Stomach smooth muscle (tissue), 2 donors: ENCODE results near the gene IRF2BP2.

Source experiments
- H3K27ac ChIP-seq: one replicate; pipeline ENCODE4 v1.7.0; 2013; ENCODE audit warnings: mild to moderate bottlenecking, low read length, inconsistent platforms
- H3K27me3 ChIP-seq, 2 donors: one replicate each; pipeline ENCODE4 v1.7.0; 2013; ENCODE audit warnings: low read length in 2 of 2; ENCODE audit not compliant: insufficient read depth in 2 of 2, control insufficient read depth in 1 of 2
- H3K36me3 ChIP-seq, 2 donors: one replicate each; pipeline ENCODE4 v1.7.0; 2013; ENCODE audit warnings: low read length in 2 of 2; ENCODE audit not compliant: control insufficient read depth in 2 of 2, insufficient read depth in 2 of 2
- H3K4me1 ChIP-seq: one replicate; pipeline ENCODE4 v1.7.0; 2013; ENCODE audit warnings: low read length; ENCODE audit not compliant: control insufficient read depth, insufficient read depth
- H3K4me3 ChIP-seq, 2 donors: one replicate each; pipeline ENCODE4 v1.7.0; 2013; ENCODE audit warnings: low read length in 2 of 2
- H3K9ac ChIP-seq, 2 donors: one replicate each; pipeline ENCODE4 v1.7.0; 2013; ENCODE audit warnings: low read length in 2 of 2, mild to moderate bottlenecking in 1 of 2
- H3K9me3 ChIP-seq, 2 donors: one replicate each; pipeline ENCODE4 v1.7.0; 2013; ENCODE audit warnings: low read length in 2 of 2; ENCODE audit not compliant: control insufficient read depth in 2 of 2
- donor health status: healthy.
- donor health status: Pancreatic carcinoma.

Gene IRF2BP2

DNA sequence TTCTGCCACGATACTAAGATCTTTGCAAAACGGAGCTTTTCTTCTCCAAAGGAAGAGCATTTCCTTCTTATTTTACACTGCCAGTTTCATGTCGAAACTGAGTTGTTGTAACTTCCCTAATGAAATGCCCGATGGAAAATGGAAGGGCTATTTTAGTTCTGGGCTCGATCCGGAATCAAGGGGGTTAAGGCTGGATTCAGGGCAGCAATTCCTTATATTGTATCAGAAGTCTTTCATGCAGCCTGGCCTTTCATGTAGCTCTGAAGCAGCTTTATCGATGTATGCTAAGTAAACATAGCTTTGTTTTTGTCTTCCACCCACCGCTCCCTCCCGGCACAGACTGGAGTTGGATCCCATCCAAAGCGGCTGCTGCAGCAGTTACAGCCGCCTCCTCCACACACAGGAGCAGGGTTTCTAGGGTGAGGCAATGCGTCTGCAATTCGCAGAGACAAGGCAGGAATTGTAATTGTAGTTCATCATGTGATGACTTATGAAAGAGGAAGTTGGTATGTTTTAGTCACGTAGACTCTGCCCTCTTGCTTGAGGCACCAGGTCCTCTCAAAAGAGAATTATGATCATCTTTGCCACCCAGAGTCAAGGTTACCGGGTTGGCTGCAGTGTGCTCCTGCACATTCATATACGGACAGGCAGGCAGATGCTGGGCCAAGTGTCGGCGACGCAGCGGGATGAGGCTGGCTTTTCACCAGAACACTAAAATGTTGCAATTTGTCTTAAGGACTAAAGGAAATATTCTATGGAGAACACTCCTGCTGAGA lies 2.6 kb upstream of the IRF2BP2 start:
- peak overlapping the region; percentile 52 to 84 for H3K4me3 ChIP-seq

DNA sequence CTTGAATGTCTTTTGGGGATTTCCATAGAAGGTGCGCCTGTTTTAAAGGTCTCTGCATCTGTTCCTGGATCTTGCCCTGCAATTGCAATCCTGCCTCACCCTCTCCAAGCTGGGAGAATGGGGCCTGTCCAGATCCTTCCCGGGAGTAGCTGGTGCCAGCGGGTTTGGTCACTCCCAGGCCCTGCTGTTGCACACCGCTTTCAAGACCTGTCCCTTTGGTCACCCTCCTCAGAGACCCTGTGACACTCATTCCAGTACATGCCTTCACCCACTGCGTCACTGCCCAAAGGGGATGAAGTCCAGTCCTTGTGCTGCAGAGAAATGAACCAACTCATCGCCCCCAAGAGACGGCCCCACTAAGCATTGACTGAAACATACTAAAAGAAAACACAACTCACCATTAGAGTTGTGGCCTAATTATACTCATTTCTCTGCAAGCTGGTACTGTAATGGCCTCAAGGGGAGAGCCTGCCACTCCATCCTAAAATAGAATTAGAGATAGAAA lies 1.9 kb upstream of the IRF2BP2 start:
- H3K9me3 ChIP-seq = no peaks in the 10 kb centered on the region
- H3K9ac ChIP-seq = peak overlapping the region; percentile 95 to 99
- H3K4me1 ChIP-seq = peaks cover 31% of the 10 kb centered on the region
- peak overlapping the region; percentile 99 for H3K27ac ChIP-seq
- H3K36me3 ChIP-seq = peaks cover 8 to 11% of the 10 kb centered on the region in 2 donors
- peak overlapping the region; percentile 52 to 84 for H3K4me3 ChIP-seq
- no peaks in the 10 kb centered on the region for H3K27me3 ChIP-seq

More for the DNA sequence above, 2.6 kb upstream of the IRF2BP2 start:
- Histone ChIP-seq H3K27me3 (no peaks in the 10 kb centered on the region), H3K9ac (peak overlapping the region; percentile 95 to 99), H3K36me3 (peaks cover 1 to 5% of the 10 kb centered on the region in 2 donors), H3K4me1 (peaks cover 31% of the 10 kb centered on the region), H3K27ac (peak overlapping the region; percentile 99), H3K9me3 (no peaks in the 10 kb centered on the region)

DNA sequence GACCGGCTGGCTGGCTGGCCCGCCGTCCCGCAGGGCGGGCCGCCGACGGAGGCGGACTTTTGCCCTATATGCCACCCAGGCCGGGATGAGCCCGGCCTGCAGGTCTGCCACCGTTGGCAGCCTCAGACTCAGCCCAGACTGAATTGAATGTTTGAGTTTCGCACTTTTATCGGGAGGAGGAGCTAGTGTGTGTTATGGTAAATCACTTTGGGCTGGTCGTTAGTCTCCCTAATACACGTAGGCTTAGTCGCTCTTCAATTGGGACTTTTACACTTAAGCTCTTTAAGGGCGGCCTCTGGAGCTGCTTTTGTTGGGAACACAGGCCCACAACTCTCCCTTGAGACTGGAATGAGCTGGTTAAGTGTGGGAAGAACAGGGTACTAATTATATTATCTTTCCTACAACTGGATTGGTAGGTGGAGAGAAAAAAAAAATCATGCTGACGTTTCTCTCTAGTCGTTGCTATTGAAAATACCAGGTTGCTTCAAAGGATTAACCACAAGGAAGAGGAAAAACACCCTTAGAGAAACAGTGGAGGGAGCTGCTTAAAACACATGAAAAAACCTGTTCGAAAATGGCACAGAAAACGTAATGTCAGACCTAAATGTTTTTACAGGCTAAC lies 1.4 kb upstream of the IRF2BP2 start:
- Histone ChIP-seq H3K4me1 (peaks cover 28% of the 10 kb centered on the region), H3K9ac (peak overlapping the region; percentile 95 to 99), H3K36me3 (peaks cover 8 to 15% of the 10 kb centered on the region in 2 donors), H3K9me3 (no peaks in the 10 kb centered on the region), H3K27me3 (no peaks in the 10 kb centered on the region), H3K4me3 (peak overlapping the region in 1 of 2 donors; percentile 84), H3K27ac (peak overlapping the region; percentile 99)

DNA sequence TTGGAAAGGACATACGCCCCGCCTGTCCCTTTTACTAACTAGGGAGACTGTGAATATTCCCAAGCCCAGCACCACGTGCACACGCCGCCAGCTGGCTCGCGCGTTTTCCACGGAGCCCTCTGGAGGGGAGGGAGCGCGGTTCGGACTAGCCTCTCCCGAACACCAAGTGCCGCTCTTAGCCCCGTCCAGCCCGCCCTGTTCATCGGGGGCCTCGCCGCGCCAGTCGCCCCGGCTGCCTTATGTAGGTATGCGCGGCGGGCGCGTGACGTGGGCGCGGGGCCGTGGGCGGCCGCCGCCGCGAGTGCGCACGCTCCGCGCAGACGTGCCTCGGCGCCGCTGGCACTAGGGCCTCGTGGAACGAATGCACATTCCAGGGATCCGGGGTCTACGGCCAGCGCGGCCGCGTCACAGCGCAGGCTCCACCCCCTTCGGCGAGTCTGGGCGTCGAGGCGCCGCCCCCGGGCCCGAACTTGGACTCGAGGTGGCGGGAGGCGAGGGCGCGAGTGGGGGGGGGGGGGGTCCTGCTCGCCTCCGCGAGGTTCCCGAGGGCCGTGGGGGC lies 767 bp upstream of the IRF2BP2 start:
- Histone ChIP-seq H3K9ac (peak overlapping the region; percentile 95 to 99), H3K9me3 (no peaks in the 10 kb centered on the region), H3K4me3 (peak overlapping the region; percentile 68 to 84), H3K27me3 (no peaks in the 10 kb centered on the region), H3K36me3 (peaks cover 8 to 20% of the 10 kb centered on the region in 2 donors), H3K4me1 (peaks cover 27% of the 10 kb centered on the region), H3K27ac (peak overlapping the region; percentile 99)

DNA sequence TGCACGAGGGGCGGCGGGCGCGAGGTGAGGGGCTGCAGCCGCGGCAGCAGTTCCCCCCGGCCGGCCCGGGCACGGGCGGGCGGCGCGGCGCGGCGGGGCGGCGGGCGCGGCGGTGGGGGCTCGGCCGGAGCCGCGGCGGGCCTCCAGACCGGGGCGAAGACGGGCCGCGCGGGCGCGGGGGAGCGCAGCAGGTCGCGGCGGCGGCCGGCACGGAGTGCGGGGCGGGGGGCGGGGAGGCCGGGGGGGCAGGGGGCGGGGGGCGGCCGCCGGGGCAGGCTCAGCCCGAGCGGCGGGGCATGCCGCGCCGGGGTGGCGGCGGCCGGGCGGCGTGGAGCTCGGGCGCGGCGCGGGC lies 311 bp downstream of the IRF2BP2 start:
- H3K27ac ChIP-seq = peak overlapping the region; percentile 99
- no peaks in the 10 kb centered on the region for H3K9me3 ChIP-seq
- H3K36me3 ChIP-seq = peaks cover 8 to 29% of the 10 kb centered on the region in 2 donors
- peak overlapping the region in 1 of 2 donors; percentile 95 for H3K9ac ChIP-seq
- H3K27me3 ChIP-seq = no peaks in the 10 kb centered on the region
- peaks cover 27% of the 10 kb centered on the region for H3K4me1 ChIP-seq
- peak overlapping the region in 1 of 2 donors; percentile 84 for H3K4me3 ChIP-seq

DNA sequence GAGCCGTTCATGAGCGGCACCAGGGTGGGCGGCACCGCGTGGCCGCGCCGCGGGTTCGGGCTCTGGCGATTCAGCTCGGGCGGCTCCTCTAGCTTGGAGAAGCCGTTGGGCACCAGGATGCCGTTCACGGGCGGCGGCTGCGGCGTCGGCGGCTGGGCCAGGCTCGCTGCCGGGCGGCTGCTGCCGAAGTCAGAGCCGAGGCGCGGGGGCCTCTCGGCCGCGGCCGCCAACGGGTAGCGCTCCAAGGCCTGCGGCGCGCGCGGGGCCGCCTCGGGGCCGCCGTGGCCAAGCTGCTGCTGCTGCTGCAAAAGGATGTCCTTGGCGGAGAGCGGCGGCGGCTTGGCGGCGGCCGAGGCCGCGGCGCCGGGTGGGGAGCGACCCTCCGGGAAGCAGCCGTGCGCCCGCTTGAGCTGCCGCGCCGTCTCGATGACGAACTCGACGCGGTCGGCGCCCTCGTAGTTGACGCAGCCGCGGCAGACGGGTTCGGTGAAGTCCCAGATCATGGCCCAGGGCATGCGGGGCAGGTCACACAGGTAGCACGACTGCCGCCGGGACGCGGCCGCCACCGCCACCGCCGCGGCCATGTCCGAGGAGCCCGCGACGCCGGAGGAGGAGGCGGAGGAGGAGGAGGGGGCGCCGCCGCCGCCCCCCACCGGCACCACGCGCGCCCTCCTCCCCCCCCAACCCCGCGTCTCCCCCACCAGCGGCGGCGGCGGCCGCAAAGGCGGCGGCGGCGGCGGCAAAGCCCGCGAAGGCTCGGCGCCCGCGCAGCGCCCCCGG lies 877 bp downstream of the IRF2BP2 start:
- Histone ChIP-seq H3K27ac (peak overlapping the region; percentile 98), H3K36me3 (peaks cover 8 to 30% of the 10 kb centered on the region in 2 donors), H3K4me1 (peaks cover 27% of the 10 kb centered on the region), H3K9ac (peak overlapping the region; percentile 82 to 98), H3K4me3 (peak overlapping the region; percentile 94 to 98), H3K27me3 (no peaks in the 10 kb centered on the region), H3K9me3 (no peaks in the 10 kb centered on the region)

DNA sequence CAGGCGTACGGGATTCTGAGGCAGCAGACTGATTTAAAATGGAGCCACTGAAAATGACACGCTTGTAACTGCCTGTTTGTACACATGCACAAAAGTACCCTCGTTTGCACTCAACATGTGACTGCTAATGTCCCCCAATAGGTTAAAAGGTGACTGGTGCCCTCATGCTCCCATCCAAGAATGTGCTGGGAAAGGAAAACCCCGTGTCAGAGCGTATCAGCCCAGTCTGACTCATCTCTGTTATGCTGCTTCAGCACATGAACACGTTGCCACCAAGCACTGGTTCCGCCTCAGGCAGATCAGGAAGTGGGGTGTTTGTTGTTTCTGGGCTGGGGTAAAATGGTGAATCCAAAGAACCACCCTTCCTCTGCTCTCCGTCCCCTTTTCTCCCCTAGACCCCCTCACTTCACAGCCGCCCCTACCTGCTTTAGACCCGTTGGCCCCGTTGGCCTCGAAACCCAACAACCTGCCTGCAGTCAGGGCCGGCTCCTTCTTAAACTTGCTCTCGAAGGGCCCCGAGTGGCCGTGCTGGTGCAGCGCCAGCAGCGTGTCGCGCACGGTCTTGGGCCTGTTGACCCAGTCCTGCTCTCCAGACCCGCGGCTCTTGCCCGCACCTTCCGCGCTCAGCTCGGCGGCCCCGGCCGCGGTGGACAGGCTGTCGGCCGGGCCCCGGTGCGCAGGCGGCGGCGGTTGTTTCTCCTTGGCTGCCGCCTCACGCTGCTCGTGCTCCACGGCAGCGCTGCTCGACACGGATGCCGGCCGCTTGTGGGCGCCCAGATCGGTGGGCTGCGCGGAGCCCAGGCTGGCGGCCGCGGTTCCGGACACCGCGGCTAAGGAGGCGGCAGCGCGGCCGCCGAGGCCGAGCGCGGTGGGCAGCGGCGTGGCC lies 1.7 kb downstream of the IRF2BP2 start:
- H3K4me1 ChIP-seq = peaks cover 23% of the 10 kb centered on the region
- peak overlapping the region; percentile 98 for H3K27ac ChIP-seq
- no peaks in the 10 kb centered on the region for H3K9me3 ChIP-seq
- no peaks in the 10 kb centered on the region for H3K27me3 ChIP-seq
- H3K4me3 ChIP-seq = peak overlapping the region; percentile 94 to 98
- H3K36me3 ChIP-seq = peaks cover 8 to 30% of the 10 kb centered on the region in 2 donors
- H3K9ac ChIP-seq = peak overlapping the region; percentile 82 to 98

DNA sequence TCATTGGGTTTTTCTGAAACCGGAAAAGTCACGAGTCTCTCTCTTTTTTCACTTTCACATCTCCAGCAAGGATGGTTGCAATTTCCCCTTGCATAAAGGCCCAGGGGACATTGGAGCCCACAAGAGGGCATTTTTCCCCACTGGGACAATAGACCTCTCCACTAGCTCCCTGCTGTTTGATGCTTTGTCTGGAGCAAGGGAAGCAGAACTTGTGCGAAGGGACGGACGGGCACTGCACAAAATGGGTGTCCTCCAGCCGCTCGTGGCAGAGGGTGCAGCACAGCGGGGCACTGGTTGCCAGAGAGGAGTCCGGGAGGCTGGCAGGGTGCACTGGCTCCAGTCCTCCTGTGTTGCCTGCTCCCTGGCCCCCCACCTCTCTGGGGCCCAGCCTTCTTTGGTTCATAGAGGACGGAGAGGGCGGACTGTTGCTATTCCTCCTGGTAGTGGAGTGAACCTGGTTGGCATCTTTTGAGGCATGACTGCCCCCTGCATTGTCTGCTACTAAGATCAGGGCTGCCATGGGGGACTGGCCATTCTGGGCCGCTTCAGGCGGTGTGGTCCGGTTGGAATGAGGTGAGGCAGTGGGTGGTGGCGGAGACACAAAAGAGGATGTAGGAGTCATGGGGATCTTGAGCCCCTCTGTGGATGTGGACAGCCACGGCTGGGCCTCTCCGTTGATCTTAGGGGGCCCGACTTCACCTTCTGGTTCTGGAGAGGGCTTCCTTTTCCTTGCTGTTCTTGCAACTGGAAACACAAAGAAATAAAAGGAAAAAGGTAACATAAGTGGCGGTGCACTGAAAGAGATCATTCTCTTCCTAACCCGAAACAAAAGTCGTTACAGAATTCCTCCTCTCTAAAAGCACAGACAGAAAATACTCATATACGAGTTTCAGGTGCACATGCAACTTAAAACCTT lies 2.6 kb downstream of the IRF2BP2 start:
- Histone ChIP-seq H3K9ac (peak overlapping the region; percentile 82 to 98), H3K27me3 (no peaks in the 10 kb centered on the region), H3K9me3 (no peaks in the 10 kb centered on the region), H3K36me3 (peaks cover 8 to 30% of the 10 kb centered on the region in 2 donors), H3K4me1 (peaks cover 18% of the 10 kb centered on the region), H3K4me3 (peak overlapping the region; percentile 94 to 98), H3K27ac (peak overlapping the region; percentile 98)

DNA sequence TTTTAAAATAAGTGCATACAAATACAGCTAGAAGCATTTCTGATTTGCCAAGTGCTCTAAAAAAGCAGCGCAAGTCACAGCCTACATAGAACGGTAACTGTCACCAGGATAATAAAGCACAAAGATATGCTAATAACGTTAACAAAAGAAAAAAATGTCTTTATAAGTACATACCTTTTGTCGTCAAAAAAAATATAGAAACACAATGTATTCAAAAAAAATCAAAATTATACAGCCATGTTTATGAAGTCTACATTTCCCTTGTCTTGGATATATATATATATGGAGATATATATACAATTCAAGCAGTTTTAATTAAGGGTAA lies 3.2 kb downstream of the IRF2BP2 start:
- no peaks in the 10 kb centered on the region for H3K27me3 ChIP-seq
- no peaks in the 10 kb centered on the region for H3K9me3 ChIP-seq
- H3K36me3 ChIP-seq = peaks cover 8 to 30% of the 10 kb centered on the region in 2 donors
- peak overlapping the region; percentile 82 to 98 for H3K9ac ChIP-seq
- H3K27ac ChIP-seq = peak overlapping the region; percentile 98
- peaks cover 18% of the 10 kb centered on the region for H3K4me1 ChIP-seq
- H3K4me3 ChIP-seq = peak overlapping the region; percentile 94 to 98
